Astrocyte of the spinal cord (primary cell): Measurements from ENCODE around the gene ZNFX1.
"Not testable (repeated sequence)": the region's sequence is repeated elsewhere in the genome, so short reads cannot be mapped to it uniquely, and the experiment has no call there.

Source experiments
- DNase-seq: peaks from one replicate; pipeline ENCODE4 v3.0.0; 2011; ENCODE audit warnings: low read depth, low spot score
- H3K4me3 ChIP-seq: 2 replicates; pipeline ENCODE4 v1.5.1; 2011; ENCODE audit warnings: low read depth, mild to moderate bottlenecking, low read length, moderate library complexity
- in situ Hi-C: cut with HindIII; loops from 2 replicates; pipeline ENCODE4 v1.10.0; 2017; ENCODE audit warnings: low sequenced_read_pairs
- TF ChIP-seq, protein P1 (sequence below): IDR thresholded peaks from 2 replicates; pipeline ENCODE4 v1.5.1; 2012; ENCODE audit warnings: low read depth, mild to moderate bottlenecking, low read length, inconsistent platforms

Gene ZNFX1

DNA sequence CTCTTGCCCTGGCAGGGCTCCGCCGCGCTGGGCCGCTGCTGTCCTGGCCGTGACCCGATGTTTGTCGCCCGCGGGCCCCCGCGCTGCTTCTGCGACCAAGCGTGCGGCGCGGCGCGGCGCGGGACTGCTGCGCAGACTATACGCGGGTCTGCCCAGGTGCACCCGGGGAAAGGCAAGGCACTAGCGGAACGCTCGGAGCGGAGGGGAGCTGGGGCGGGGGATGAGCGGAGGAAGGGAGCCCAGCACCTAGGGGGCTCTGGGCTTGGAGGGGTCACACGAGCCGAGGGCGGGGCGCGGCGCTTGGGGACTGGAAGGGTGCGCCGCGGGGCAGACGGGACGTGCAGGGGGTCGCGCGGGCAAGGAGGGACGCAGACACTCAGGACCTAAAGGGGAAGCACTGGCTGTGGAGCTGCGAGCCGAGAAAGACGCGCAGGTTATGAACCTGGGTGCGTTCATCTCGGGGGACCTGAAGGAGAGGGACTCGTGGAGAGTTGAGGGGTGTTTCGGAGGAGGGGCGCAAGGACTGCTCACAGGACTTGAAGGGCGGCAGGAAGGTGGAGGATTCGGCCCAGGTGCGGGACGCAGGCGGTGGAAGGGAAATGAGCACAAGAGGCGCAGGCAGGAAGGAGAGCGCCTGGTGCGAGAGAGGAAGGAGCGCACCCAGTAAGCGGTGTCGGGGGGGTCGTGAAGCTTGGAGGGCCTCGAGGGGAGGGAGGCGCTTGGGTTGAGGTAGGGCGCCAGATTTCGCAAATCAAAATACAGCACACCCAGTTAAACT is 40.8 kb upstream of the ZNFX1 start:
- DNase-seq: no peak
- TF ChIP-seq, protein P1, sequence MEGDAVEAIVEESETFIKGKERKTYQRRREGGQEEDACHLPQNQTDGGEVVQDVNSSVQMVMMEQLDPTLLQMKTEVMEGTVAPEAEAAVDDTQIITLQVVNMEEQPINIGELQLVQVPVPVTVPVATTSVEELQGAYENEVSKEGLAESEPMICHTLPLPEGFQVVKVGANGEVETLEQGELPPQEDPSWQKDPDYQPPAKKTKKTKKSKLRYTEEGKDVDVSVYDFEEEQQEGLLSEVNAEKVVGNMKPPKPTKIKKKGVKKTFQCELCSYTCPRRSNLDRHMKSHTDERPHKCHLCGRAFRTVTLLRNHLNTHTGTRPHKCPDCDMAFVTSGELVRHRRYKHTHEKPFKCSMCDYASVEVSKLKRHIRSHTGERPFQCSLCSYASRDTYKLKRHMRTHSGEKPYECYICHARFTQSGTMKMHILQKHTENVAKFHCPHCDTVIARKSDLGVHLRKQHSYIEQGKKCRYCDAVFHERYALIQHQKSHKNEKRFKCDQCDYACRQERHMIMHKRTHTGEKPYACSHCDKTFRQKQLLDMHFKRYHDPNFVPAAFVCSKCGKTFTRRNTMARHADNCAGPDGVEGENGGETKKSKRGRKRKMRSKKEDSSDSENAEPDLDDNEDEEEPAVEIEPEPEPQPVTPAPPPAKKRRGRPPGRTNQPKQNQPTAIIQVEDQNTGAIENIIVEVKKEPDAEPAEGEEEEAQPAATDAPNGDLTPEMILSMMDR: no peak
- no peak overlapping the region for H3K4me3 ChIP-seq
- in situ Hi-C loops: no loop called here

DNA sequence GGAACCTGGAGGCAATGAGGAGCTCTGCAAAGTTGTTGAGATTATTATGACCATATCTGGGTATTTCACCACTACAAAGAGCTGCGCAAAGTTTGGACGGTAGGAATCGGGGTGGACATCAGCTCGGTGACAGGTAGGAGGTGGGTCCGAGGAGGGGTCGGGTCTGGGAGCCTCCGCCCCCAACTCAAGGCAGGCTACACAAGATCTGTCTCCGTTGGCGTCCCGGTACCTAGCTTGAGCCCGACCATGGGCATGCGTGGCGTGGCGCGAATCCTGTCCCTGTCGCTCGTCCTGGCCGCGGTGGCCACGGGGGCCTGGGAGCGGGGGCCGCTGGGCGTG is 40.2 kb upstream of the ZNFX1 start:
- no peak for DNase-seq
- TF ChIP-seq, protein P1: no peak
- in situ Hi-C loops: no loop called here
- H3K4me3 ChIP-seq: no peak overlapping the region

GRCh38 chr20:49316704-49317103 is 38.8 kb upstream of the ZNFX1 start:
- TF ChIP-seq, protein P1: no peak

DNA sequence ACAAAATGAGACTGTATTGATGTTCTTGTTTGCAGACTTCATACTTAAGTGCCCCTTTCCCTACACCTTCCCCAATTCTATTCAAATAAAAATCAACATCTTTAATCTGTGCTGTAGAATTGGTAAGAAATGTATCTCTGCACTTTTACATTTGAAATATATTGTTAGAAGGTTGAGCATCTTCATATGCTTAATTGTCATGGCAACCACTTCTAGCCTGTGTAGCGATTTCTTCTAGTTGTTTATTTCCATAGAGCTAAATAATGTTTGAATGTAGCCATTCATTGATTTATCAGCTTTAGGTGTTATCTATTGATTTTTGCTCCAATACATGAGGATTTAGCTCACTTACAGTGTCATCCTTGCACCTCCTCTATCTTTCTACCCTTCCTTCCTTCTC is 37.7 kb upstream of the ZNFX1 start:
- TF ChIP-seq, protein P1: no peak
- in situ Hi-C loops: no loop called here
- H3K4me3 ChIP-seq: no peak overlapping the region
- DNase-seq: no peak

More at GRCh38 chr20:49316704-49317103, 38.8 kb upstream of the ZNFX1 start:
- no peak overlapping the region for H3K4me3 ChIP-seq
- in situ Hi-C loops: no loop called here
- DNase-seq: no peak

DNA sequence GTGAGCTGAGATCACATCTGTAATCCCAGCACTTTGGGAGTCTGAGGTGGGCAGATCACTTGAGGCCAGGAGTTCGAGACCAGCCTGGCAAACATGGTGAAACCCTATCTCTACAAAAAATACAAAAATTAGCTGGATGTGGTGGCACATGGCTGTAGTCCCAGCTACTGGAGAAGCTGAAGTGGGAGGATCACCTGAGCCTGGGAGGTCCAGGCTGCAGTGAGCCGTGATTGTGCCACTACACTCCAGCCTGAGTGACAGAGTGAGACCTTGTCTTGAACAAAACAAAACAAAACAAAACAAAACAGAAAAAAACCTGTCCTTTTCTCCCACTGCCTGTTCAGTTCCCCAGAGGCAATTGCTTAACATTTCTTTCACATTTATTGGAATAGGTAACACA is 36.2 kb upstream of the ZNFX1 start:
- H3K4me3 ChIP-seq, DNase-seq, in situ Hi-C loops: not testable (repeated sequence)

GRCh38 chr20:49313283-49313682 is 35.4 kb upstream of the ZNFX1 start:
- no peak for DNase-seq

GRCh38 chr20:49312661-49313060 is 34.8 kb upstream of the ZNFX1 start:
- H3K4me3 ChIP-seq: no peak overlapping the region
- in situ Hi-C loops: no loop called here
- TF ChIP-seq, protein P1: no peak
- no peak for DNase-seq

More at GRCh38 chr20:49313283-49313682, 35.4 kb upstream of the ZNFX1 start:
- in situ Hi-C loops: no loop called here
- TF ChIP-seq, protein P1: no peak
- no peak overlapping the region for H3K4me3 ChIP-seq
